ENCODE results near the gene NTM. TPM values are rescaled to one million over a fixed set of nuclear protein-coding genes. Genes with fewer than 3 reads are reported as not detected.

Gene NTM
- total and polyA plus RNA-seq, 2 donors from 2014 or later: 0.92 to 10.3 TPM

DNA sequence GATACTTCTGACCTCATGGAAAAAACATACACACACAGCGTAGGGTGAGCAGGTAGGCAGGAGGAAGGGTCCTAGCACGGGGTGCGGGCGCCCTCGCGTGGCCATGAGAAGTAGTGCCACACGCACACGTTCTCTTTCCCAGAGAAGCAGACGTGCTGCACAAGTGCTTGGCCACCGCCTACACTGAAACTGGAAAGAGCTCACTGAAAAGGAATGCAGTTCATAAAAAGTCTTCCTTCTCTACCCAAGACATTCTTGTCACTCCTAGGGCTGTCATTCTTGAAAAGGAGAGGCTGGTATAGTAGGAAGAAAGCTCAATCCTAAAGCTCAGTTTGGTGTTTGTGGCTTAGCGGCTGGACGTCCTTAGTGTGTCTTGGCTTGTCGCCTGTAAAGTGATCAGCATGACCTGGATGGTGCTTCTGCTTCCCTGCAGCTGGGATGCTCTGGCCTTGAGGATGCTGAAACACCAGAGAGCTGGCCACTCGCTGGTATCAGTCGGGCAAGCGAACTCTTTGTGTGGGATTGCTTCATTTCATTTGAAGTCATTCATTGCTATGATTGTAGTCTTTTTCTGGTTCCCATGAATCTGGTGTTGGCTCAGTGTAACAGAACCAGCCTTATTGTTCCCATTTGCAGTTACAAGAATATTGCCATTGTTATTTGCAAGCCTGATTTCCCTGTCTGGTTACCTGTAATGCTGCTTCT is 303.8 kb downstream of the NTM start:
- FAIRE-seq (no peak), DNase-seq (peak in 4 of 5 donors; percentile 86 to 90 (median 87))
- intact Hi-C loops (cut with DNase I): loop anchor here (10.0 kb wide), 1 partner anchor 749 kb away; no protein-coding TSS in a partner anchor
- TF ChIP-seq, protein P1, sequence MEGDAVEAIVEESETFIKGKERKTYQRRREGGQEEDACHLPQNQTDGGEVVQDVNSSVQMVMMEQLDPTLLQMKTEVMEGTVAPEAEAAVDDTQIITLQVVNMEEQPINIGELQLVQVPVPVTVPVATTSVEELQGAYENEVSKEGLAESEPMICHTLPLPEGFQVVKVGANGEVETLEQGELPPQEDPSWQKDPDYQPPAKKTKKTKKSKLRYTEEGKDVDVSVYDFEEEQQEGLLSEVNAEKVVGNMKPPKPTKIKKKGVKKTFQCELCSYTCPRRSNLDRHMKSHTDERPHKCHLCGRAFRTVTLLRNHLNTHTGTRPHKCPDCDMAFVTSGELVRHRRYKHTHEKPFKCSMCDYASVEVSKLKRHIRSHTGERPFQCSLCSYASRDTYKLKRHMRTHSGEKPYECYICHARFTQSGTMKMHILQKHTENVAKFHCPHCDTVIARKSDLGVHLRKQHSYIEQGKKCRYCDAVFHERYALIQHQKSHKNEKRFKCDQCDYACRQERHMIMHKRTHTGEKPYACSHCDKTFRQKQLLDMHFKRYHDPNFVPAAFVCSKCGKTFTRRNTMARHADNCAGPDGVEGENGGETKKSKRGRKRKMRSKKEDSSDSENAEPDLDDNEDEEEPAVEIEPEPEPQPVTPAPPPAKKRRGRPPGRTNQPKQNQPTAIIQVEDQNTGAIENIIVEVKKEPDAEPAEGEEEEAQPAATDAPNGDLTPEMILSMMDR (IDR thresholded peaks at IDR 0.05; ENCODE audit: borderline replicate concordance, extremely low read depth, insufficient read depth): peak; percentile 86
- Histone ChIP-seq H3K9me3 (ENCODE audit: control insufficient read depth in 2 of 3, insufficient read depth in 1 of 3, low read length in 3 of 3) (no peaks in the 10 kb centered on the region), H3K4me1 (ENCODE audit: control insufficient read depth in 2 of 3, insufficient read depth in 2 of 3, low read depth in 1 of 3, low read length in 3 of 3) (no peaks in the 10 kb centered on the region), H3K36me3 (ENCODE audit: control insufficient read depth in 2 of 3, insufficient read depth in 3 of 3, low read length in 3 of 3) (no peaks in the 10 kb centered on the region), H3K27me3 (ENCODE audit: control insufficient read depth, insufficient read depth, low read length) (no peaks in the 10 kb centered on the region), H3K27ac (ENCODE audit: low read depth in 2 of 2, low read length in 2 of 2) (no peak overlapping the region), H3K9ac (ENCODE audit: low read length in 3 of 3) (no peak overlapping the region), H3K4me3 (ENCODE audit: low read length in 3 of 3) (no peak overlapping the region)

DNA sequence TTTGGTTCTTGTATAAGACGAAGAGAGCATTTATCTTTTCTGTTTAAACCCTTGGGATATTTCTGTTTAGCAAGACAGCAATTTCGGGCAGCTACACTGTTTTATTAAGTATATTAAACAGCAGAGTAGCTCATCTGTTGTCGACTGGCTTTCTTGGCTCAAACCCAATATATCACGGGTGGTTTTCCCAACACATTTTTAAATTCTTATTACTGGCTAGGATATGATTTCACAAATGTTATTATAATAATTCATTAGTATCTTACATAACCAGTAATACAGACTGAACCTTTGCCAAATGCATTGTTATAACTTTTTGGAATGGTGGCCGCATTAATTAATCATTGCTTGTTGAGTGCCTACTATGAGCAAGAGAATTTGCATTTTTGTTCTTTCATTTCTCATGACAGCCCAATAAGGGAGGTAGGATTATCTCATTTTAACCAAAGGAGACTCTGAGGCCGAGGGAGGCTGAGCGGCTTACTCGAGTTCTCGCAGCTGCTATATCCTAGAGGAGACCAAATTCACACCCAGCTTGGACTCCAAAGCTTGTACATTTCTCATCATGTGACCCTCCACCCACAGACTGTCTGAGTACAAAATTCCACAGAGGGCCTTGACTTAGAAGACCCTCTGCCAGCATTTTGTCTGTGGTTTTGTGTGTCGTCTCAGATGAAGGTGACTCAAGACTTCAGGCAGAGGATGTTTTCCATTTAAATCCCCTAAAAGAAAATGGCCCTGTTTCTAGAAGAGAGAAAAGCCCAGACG is 304.9 kb downstream of the NTM start:
- TF ChIP-seq, protein P1 (IDR thresholded peaks at IDR 0.05; ENCODE audit: borderline replicate concordance, extremely low read depth, insufficient read depth): no peak
- DNase-seq (no peak), FAIRE-seq (no peak)
- Histone ChIP-seq H3K27ac (ENCODE audit: low read depth in 2 of 2, low read length in 2 of 2) (no peak overlapping the region), H3K36me3 (ENCODE audit: control insufficient read depth in 2 of 3, insufficient read depth in 3 of 3, low read length in 3 of 3) (no peaks in the 10 kb centered on the region), H3K4me3 (ENCODE audit: low read length in 3 of 3) (no peak overlapping the region), H3K27me3 (ENCODE audit: control insufficient read depth, insufficient read depth, low read length) (no peaks in the 10 kb centered on the region), H3K9ac (ENCODE audit: low read length in 3 of 3) (no peak overlapping the region), H3K4me1 (ENCODE audit: control insufficient read depth in 2 of 3, insufficient read depth in 2 of 3, low read depth in 1 of 3, low read length in 3 of 3) (no peaks in the 10 kb centered on the region), H3K9me3 (ENCODE audit: control insufficient read depth in 2 of 3, insufficient read depth in 1 of 3, low read length in 3 of 3) (no peaks in the 10 kb centered on the region)
- intact Hi-C loops (cut with DNase I): loop anchor here (10.0 kb wide), 1 partner anchor 751 kb away; no protein-coding TSS in a partner anchor

DNA sequence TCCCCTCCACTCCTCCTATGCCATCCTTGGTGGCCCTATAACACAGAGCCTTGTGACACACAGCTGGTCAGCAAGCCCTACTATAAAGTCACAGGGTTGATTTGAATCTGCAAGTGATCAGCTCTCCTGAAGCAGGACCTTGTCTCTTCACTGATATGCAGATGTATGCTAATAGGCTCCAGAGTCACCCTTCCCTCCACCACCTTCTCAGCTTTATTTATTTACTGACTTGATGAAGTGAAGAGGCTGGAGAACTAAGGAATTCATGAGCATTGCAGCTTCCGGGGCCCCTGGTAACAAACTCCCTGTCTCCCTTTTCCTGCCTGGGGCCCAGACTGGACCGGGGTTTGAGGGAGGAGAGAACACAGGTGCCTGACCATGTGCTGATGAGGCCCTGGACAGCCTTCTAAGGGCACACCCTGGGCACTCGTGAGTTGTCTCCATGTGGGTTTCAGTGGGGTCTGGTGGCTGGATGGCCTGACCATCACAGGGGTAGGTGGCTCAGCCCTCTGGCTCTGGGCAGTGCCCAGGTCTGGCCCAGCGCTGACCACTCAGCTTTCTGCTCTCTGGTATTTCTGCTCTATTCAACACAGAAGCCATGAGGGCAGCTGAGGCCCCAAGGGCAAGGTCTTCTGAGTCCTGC is 307.5 kb downstream of the NTM start:
- no peaks in the 10 kb centered on the region for H3K36me3 ChIP-seq (ENCODE audit: control insufficient read depth in 2 of 3, insufficient read depth in 3 of 3, low read length in 3 of 3)
- TF ChIP-seq, protein P1 (IDR thresholded peaks at IDR 0.05; ENCODE audit: borderline replicate concordance, extremely low read depth, insufficient read depth): no peak
- H3K9me3 ChIP-seq (ENCODE audit: control insufficient read depth in 2 of 3, insufficient read depth in 1 of 3, low read length in 3 of 3): no peaks in the 10 kb centered on the region
- FAIRE-seq (no peak), DNase-seq (no peak)
- no peaks in the 10 kb centered on the region for H3K4me1 ChIP-seq (ENCODE audit: control insufficient read depth in 2 of 3, insufficient read depth in 2 of 3, low read depth in 1 of 3, low read length in 3 of 3)
- H3K4me3 ChIP-seq (ENCODE audit: low read length in 3 of 3): no peak overlapping the region
- intact Hi-C loops (cut with DNase I): loop anchor here (10.0 kb wide), 1 partner anchor 753 kb away; no protein-coding TSS in a partner anchor
- no peak overlapping the region for H3K9ac ChIP-seq (ENCODE audit: low read length in 3 of 3)
- no peak overlapping the region for H3K27ac ChIP-seq (ENCODE audit: low read depth in 2 of 2, low read length in 2 of 2)
- no peaks in the 10 kb centered on the region for H3K27me3 ChIP-seq (ENCODE audit: control insufficient read depth, insufficient read depth, low read length)
